NT2/D1 (cell line): ENCODE results near the gene SCAI.
"Not testable (repeated sequence)": the region's sequence is repeated elsewhere in the genome, so short reads cannot be mapped to it uniquely, and the experiment has no call there.

Experiments
- DNase-seq: peaks from one replicate; pipeline ENCODE4 v3.0.0-alpha.2; 2011; ENCODE audit warnings: low read depth, low spot score
- H3K27me3 ChIP-seq: 2 replicates; pipeline ENCODE4 v1.6.0; 2011; ENCODE audit warnings: mild to moderate bottlenecking; ENCODE audit not compliant: insufficient read length, insufficient read depth
- H3K36me3 ChIP-seq: 2 replicates; pipeline ENCODE4 v1.6.1; 2011; ENCODE audit warnings: mild to moderate bottlenecking, low read length, mixed read lengths; ENCODE audit not compliant: insufficient read depth, insufficient read length
- H3K4me1 ChIP-seq: 2 replicates; pipeline ENCODE4 v1.5.1; 2011; ENCODE audit not compliant: insufficient read depth, insufficient read length
- H3K4me3 ChIP-seq: 2 replicates; pipeline ENCODE4 v1.5.1; 2011; ENCODE audit warnings: low read depth; ENCODE audit not compliant: insufficient read length
- H3K9ac ChIP-seq: 2 replicates; pipeline ENCODE4 v1.6.0; 2011; ENCODE audit warnings: low read depth; ENCODE audit not compliant: insufficient read length
- H3K9me3 ChIP-seq: 2 replicates; pipeline ENCODE4 v1.5.1; 2011; ENCODE audit warnings: mild to moderate bottlenecking, low read length; ENCODE audit not compliant: insufficient read depth
- SUZ12 ChIP-seq: IDR thresholded peaks from 2 replicates; pipeline ENCODE4 v1.6.1; 2011; ENCODE audit not compliant: insufficient read length, insufficient read depth; ENCODE audit errors: extremely low read depth
- YY1 ChIP-seq: IDR thresholded peaks from 2 replicates; pipeline ENCODE4 v1.6.1; 2011; ENCODE audit not compliant: insufficient read length, insufficient read depth
- ZNF274 ChIP-seq: IDR thresholded peaks from 2 replicates; pipeline ENCODE4 v1.6.1; 2011; ENCODE audit warnings: mild to moderate bottlenecking, low read depth, low read length

The SCAI gene

DNA sequence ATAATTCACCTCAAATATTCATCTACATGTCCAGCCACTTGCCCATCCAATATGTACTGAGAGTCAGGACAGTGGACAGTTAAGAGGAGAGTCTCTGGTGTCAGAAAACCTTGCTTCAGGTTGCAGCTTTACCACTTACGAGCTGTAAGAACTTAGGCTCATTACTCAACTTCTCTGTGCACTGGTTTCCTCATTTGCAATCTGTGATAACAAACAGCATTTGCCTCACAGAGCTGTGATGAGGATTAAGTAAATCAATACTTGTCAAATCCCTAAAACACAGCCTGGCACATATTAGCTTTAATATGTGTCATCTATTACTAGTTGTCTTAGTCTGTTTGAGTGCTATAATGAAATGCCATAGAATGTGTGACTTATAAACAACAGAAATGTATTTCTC lies 211.0 kb downstream of the SCAI start:
- Histone ChIP-seq H3K4me1 (no peaks in the 10 kb centered on the region), H3K4me3 (no peak overlapping the region), H3K27me3 (no peaks in the 10 kb centered on the region), H3K9ac (no peak overlapping the region), H3K36me3 (peaks cover 18% of the 10 kb centered on the region), H3K9me3 (no peaks in the 10 kb centered on the region)
- no peak for DNase-seq
- TF ChIP-seq YY1 (no peak), ZNF274 (no peak), SUZ12 (no peak)

DNA sequence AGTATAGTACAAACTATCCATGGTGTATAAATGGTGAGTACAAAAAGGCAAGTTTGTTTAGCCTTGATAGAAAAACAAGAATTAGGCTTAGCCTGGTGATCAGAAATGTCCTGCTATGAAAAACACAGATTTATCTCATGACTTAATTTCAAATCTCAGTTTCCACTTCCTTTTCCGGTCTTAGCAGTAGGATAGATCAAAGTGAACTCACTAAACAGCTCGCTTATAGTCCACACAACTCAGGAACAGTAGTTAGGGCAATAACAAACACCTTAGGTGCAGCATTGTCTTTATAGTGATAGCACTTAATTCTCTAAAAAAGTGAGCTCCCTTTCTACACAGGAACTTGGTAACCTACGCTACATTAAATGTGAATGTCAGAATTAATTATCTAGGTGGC lies 213.9 kb downstream of the SCAI start:
- no peaks in the 10 kb centered on the region for H3K9me3 ChIP-seq
- TF ChIP-seq ZNF274 (no peak), SUZ12 (no peak), YY1 (no peak)
- peaks cover 18% of the 10 kb centered on the region for H3K36me3 ChIP-seq
- H3K4me3 ChIP-seq, result no peak overlapping the region
- H3K27me3 ChIP-seq, result no peaks in the 10 kb centered on the region
- H3K9ac ChIP-seq, result no peak overlapping the region
- DNase-seq, result no peak
- no peaks in the 10 kb centered on the region for H3K4me1 ChIP-seq

DNA sequence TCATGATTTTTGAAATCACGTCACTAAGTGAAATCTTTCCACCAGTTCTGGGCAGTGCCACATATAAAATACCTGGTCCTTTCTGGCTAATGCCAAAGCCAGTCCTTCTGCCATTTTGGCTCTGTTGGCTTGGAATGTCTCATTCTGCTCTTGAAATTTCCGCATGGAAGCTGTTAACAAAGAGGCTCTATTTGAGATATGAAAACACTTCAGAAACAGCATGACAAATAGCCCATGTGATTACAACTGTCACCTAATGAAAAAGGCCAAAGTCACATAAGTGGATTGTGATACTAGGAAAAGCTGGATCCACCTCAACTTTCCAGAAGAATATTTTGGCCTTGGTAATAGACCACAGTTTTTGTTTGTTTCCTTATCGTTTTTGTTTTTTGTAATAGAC lies 215.2 kb downstream of the SCAI start:
- TF ChIP-seq YY1 (no peak), ZNF274 (no peak), SUZ12 (no peak)
- H3K4me1 ChIP-seq, result no peaks in the 10 kb centered on the region
- no peaks in the 10 kb centered on the region for H3K9me3 ChIP-seq
- peaks cover 16% of the 10 kb centered on the region for H3K36me3 ChIP-seq
- H3K9ac ChIP-seq, result no peak overlapping the region
- H3K27me3 ChIP-seq, result no peaks in the 10 kb centered on the region
- DNase-seq, result no peak
- no peak overlapping the region for H3K4me3 ChIP-seq

DNA sequence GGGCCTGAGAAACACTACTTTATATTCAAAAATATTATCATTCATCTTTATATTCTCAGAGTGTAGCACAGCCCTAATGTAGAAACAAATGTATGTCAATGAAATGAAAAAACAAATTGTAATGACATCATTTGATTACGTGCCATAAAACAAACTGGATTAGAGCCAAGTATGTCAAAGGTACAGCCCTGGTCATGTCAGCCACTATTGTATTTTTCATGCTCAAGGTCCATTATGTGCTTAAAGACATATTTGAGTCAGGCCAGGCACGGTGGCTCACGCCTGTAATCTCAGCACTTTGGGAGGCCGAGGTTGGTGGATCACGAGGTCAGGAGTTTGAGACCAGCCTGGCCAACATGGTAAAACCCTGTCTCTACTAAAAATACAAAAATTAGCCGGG lies 222.9 kb downstream of the SCAI start:
- peaks cover 16% of the 10 kb centered on the region for H3K36me3 ChIP-seq
- DNase-seq, H3K9me3 ChIP-seq, H3K9ac ChIP-seq, H3K4me1 ChIP-seq, H3K27me3 ChIP-seq, H3K4me3 ChIP-seq: not testable (repeated sequence)

DNA sequence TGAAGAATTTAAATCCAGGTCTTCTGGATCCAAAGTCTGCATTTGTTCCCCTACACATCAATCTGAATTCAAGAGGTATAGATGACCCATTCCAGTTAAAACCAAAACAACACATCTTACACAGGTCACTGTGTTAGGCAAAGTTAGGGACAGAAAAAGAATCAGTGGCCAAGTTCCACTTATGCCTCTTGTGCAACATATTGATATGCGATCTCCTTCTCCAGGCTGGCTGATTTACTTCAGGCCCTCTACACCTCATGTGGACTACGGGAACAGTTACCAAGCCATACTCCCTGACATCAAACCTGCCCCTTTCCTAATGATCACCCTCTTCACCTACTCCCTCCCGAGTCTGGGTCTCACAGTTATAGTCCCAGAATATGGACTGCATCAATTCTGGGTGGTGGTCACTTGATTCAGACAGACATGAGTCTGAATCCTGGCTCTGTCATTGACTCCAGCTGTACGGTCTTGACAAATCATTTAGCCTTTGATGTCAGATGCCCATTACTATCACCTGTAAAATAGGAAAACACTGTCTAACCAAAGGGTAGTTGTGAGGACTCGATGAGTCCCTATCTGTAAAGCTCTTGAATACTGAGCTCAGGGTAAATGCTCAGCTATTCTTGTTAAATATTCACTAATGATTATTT lies 228.4 kb downstream of the SCAI start:
- DNase-seq, result no peak
- Histone ChIP-seq H3K27me3 (no peaks in the 10 kb centered on the region), H3K9ac (no peak overlapping the region), H3K4me1 (no peaks in the 10 kb centered on the region), H3K4me3 (no peak overlapping the region), H3K36me3 (peaks cover 3% of the 10 kb centered on the region), H3K9me3 (no peaks in the 10 kb centered on the region)
- no peak for TF ChIP-seq SUZ12
- TF ChIP-seq ZNF274, result no peak
- no peak for TF ChIP-seq YY1

DNA sequence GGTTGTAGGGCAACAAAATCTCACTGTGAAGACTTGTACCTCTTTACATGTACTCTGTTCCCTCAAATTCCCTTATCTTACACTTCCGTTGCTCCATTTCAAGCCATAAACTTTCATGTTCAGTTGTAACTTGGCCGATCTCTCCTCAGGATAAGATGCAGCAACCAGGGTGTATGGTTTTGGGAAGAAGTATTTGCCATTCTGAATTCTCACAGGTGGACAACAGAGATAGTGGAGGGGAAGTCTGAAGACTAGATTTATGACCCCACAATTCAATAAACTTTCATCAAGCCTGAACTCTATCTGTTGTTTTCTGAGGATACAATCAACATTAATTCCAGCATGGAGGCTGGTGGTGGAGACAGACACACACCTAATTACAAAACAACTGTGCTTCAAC lies 229.9 kb downstream of the SCAI start:
- Histone ChIP-seq H3K4me3 (no peak overlapping the region), H3K4me1 (no peaks in the 10 kb centered on the region), H3K9ac (no peak overlapping the region), H3K36me3 (peaks cover 5% of the 10 kb centered on the region), H3K9me3 (no peaks in the 10 kb centered on the region), H3K27me3 (no peaks in the 10 kb centered on the region)
- DNase-seq, result no peak
- TF ChIP-seq SUZ12 (no peak), YY1 (no peak), ZNF274 (no peak)

DNA sequence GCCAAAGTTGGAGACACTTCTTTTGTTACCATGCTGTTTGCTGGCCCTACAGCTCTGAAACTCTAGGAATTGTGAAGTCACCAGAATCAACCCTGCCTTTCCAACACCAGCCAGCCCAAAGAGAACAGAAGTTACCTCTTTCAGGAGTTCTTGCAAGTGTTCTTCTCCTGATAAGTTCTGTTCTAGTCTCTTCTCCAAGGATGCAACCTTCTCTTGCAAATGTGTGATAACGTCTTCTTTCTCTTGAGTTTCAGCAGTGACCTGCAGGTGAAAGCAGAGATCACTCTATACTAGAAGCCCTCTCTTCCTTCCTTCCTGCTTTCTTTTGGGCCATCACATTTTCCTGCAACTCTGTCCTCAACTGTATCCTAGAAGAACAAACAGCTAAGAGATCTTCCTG lies 231.6 kb downstream of the SCAI start:
- no peaks in the 10 kb centered on the region for H3K4me1 ChIP-seq
- no peaks in the 10 kb centered on the region for H3K9me3 ChIP-seq
- H3K36me3 ChIP-seq, result peaks cover 5% of the 10 kb centered on the region
- H3K4me3 ChIP-seq, result no peak overlapping the region
- no peak overlapping the region for H3K9ac ChIP-seq
- TF ChIP-seq SUZ12, result no peak
- TF ChIP-seq YY1, result no peak
- TF ChIP-seq ZNF274, result no peak
- no peak for DNase-seq
- no peaks in the 10 kb centered on the region for H3K27me3 ChIP-seq

DNA sequence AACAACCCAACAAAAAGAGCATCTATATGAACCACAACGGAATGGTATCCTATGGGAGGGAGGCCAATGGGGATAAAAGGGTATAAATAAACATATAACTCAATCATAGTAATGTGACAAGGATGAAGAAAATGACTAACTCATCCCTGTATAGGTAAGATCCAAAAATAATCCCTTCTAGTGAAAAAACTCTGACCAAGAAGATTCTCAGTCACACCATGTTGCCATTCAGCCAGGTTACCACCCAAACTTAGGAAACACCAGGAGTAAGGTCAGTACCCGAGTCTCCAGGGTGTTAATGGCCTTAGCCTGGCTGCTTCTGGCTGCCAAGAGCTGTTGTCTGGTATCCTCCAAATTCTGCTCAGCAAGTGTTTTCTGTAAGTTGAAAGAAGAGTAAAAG lies 235.2 kb downstream of the SCAI start:
- DNase-seq, result no peak
- TF ChIP-seq SUZ12 (no peak), ZNF274 (no peak), YY1 (no peak)

More for the DNA sequence above, 235.2 kb downstream of the SCAI start:
- Histone ChIP-seq H3K9me3 (no peaks in the 10 kb centered on the region), H3K4me3 (no peak overlapping the region), H3K36me3 (peaks cover 5% of the 10 kb centered on the region), H3K4me1 (no peaks in the 10 kb centered on the region), H3K9ac (no peak overlapping the region), H3K27me3 (no peaks in the 10 kb centered on the region)
